ENCODE data around the gene CAPN11. TPM values are rescaled to one million over a fixed set of nuclear protein-coding genes. Genes with fewer than 3 reads are reported as not detected.
A peak's percentile ranks its signal among the peaks of the same experiment; 100 is the strongest.

The CAPN11 gene
- total RNA-seq, 1 donor from 2014 or later, result not detected

DNA sequence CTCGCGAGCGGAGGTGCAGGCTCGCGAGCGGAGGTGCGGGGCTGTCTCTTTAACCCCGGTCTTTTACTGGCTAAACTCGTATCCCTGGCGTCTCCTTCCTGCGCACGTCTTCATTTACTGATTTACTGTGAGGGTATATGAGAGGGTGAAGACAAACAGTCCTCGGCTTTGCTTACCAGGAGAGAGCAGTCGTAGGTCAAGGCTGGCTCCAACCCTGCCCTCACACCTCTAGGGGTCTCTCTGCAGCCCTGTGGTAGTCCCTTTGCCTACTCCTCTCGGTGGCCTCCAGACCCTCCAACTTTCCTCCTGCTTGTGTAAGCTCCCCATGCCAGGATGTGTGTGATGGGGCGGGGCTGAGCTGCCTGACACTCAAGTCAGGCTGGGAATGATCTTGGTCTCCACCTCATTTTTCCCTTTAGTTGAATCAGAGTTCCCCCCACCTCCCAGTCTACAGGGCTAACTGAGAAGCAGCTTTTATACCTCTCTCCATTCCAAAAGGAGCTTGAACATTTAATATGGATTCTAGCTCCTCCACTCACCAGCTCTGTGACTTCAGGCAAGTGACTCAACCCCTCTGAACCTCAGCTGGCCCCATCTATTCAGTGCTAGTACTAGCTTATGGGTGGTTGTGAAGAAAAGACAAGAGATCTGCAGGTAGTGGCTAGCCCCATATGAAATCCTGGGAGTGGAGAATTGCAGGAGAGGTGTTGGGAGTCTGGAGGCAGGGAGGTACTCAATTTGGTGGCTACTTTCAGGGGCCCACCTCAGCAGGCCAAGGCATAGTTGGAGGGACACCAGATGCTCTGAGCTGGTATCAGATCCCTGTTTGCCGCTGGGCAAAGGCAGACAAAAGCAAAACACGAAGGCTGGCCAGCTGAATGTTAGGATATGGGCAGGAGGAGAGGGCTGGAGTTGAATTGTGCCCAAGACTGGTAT, 65.7 kb downstream of the CAPN11 start:
- DNase-seq, result peak; percentile 59
- H3K27ac Mint-ChIP-seq (ENCODE audit: unreplicated experiment), result peak overlapping the region; percentile 81
- peaks cover 35% of the 10 kb centered on the region for H3K4me1 Mint-ChIP-seq (ENCODE audit: low read depth, unreplicated experiment)
- H3K36me3 Mint-ChIP-seq (ENCODE audit: unreplicated experiment), result no peaks in the 10 kb centered on the region
- H3K4me3 Mint-ChIP-seq (ENCODE audit: unreplicated experiment), result peak overlapping the region; percentile 91
- H3K9me3 Mint-ChIP-seq (ENCODE audit: unreplicated experiment), result peaks cover 2% of the 10 kb centered on the region
- H3K27me3 Mint-ChIP-seq (ENCODE audit: unreplicated experiment), result peaks cover 5% of the 10 kb centered on the region
- TF ChIP-seq, protein P1, sequence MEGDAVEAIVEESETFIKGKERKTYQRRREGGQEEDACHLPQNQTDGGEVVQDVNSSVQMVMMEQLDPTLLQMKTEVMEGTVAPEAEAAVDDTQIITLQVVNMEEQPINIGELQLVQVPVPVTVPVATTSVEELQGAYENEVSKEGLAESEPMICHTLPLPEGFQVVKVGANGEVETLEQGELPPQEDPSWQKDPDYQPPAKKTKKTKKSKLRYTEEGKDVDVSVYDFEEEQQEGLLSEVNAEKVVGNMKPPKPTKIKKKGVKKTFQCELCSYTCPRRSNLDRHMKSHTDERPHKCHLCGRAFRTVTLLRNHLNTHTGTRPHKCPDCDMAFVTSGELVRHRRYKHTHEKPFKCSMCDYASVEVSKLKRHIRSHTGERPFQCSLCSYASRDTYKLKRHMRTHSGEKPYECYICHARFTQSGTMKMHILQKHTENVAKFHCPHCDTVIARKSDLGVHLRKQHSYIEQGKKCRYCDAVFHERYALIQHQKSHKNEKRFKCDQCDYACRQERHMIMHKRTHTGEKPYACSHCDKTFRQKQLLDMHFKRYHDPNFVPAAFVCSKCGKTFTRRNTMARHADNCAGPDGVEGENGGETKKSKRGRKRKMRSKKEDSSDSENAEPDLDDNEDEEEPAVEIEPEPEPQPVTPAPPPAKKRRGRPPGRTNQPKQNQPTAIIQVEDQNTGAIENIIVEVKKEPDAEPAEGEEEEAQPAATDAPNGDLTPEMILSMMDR (IDR thresholded peaks at IDR 0.05; ENCODE audit: partially characterized antibody, unreplicated experiment), result peak; percentile 51

DNA sequence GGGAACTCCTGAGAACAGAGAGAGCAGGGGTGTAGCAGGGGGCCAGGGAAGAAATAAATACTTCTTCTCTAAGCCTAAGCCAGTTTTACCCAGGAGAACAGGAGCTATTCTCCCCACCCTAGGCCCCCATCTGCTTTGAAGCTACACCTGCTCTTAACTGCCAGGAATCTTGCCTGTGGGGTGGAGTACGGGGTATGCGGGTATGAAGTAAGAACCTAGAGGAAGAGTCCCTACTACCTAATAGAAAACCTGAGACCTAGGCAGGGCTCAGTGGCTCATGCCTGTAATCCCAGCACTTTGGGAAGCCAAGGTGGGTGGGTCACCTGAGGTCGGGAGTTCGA, 66.3 kb downstream of the CAPN11 start:
- Mint-ChIP-seq H3K27ac (ENCODE audit: unreplicated experiment) (peak overlapping the region; percentile 0), H3K9me3 (ENCODE audit: unreplicated experiment) (peaks cover 2% of the 10 kb centered on the region), H3K36me3 (ENCODE audit: unreplicated experiment) (no peaks in the 10 kb centered on the region), H3K4me1 (ENCODE audit: low read depth, unreplicated experiment) (peaks cover 35% of the 10 kb centered on the region), H3K27me3 (ENCODE audit: unreplicated experiment) (peaks cover 5% of the 10 kb centered on the region), H3K4me3 (ENCODE audit: unreplicated experiment) (peak overlapping the region; percentile 91)
- no peak for DNase-seq
- TF ChIP-seq, protein P1 (IDR thresholded peaks at IDR 0.05; ENCODE audit: partially characterized antibody, unreplicated experiment), result no peak

DNA sequence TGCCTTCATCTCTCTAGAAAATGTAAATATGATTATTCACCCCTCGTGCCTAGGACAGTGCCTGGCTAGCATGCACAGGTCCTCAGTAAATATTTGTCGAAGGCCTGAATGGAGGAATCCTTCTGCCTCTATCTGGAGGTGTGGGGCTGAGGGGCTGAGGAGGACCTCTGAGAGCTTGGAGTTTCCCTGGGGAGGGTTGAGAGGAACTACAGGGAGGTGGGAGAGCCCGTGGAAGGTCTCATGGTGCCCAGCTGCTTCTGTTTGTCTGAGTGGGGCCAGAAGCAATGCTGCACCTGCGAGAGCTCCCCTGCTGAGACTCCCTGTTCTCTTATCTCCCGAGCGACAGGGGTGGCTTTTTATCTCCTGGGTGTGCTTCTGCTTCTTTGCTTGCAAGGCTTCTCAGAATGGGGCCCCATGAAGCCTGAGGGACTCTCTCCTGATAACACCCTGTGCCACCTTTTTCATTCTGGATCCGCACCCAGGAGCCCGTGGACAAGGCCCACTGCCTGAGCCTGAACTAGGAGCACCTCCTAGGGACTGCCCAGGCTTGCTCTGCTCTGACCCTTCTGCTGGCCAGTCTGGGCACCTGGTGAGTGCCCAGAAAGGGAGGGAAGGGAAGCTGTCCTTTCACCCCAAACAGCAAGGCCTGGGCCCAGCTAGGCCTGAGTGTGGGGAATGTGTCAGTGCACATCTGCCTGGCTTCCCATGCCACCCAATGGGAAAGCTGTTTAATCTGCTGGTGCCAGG, 67.1 kb downstream of the CAPN11 start:
- TF ChIP-seq, protein P1 (IDR thresholded peaks at IDR 0.05; ENCODE audit: partially characterized antibody, unreplicated experiment), result no peak
- peaks cover 5% of the 10 kb centered on the region for H3K27me3 Mint-ChIP-seq (ENCODE audit: unreplicated experiment)
- H3K9me3 Mint-ChIP-seq (ENCODE audit: unreplicated experiment), result peaks cover 2% of the 10 kb centered on the region
- H3K27ac Mint-ChIP-seq (ENCODE audit: unreplicated experiment), result no peak overlapping the region
- peaks cover 35% of the 10 kb centered on the region for H3K4me1 Mint-ChIP-seq (ENCODE audit: low read depth, unreplicated experiment)
- H3K4me3 Mint-ChIP-seq (ENCODE audit: unreplicated experiment), result peak overlapping the region; percentile 69
- no peak for DNase-seq
- no peaks in the 10 kb centered on the region for H3K36me3 Mint-ChIP-seq (ENCODE audit: unreplicated experiment)

DNA sequence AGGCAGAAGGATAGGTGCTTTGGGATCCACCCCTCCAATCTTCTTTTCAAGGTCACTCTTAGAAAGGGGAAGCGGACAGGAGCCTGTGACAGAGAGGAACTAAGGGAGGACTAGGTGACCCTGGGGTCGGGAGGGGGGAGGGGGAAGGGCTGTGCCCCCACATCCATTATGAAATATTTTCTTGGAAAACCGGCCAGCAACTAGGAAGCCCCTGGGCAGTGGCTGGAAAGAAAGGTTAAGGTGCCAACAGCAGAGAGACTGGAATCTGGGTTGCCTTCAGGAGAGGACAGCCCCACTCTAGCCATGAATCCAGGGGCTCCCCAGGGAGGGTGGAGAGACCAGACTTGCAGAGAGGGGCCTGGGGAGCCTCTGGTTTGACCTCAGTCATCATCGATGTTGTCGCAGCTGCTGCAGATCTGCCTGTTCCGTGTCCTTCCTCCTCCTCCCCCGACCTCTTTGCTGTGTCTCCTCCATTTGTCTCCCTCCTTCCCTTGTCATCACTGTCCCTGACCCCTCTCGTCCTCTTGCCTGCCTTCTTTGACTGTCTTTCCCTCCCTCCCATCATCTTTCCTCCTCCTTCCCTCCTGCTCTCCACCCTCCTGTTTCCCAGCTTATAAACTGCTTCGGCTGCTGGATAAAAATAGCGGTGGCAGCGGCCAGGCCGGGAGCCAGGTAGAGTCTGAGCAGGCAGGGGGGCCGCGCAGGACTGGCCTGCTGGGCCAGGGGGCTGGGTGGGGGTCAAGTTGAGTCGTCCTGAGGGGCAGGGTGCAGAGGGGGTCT, 67.9 kb downstream of the CAPN11 start:
- Mint-ChIP-seq H3K36me3 (ENCODE audit: unreplicated experiment) (no peaks in the 10 kb centered on the region), H3K27ac (ENCODE audit: unreplicated experiment) (peak overlapping the region; percentile 78), H3K9me3 (ENCODE audit: unreplicated experiment) (peaks cover 2% of the 10 kb centered on the region), H3K4me1 (ENCODE audit: low read depth, unreplicated experiment) (peaks cover 35% of the 10 kb centered on the region), H3K4me3 (ENCODE audit: unreplicated experiment) (peak overlapping the region; percentile 69), H3K27me3 (ENCODE audit: unreplicated experiment) (peaks cover 7% of the 10 kb centered on the region)
- TF ChIP-seq, protein P1 (IDR thresholded peaks at IDR 0.05; ENCODE audit: partially characterized antibody, unreplicated experiment), result no peak
- DNase-seq, result peak; percentile 49

Data from glutamatergic neuron (in vitro differentiated cells).